ENCODE measurements around the gene MYO7B. TPM values are rescaled to one million over a fixed set of nuclear protein-coding genes. Genes with fewer than 3 reads are reported as not detected.

The MYO7B gene
- total and polyA plus RNA-seq, 7 experiments from 2014 or later = 0.29 to 5.9 (median 1.3) TPM; not detected in 4

DNA sequence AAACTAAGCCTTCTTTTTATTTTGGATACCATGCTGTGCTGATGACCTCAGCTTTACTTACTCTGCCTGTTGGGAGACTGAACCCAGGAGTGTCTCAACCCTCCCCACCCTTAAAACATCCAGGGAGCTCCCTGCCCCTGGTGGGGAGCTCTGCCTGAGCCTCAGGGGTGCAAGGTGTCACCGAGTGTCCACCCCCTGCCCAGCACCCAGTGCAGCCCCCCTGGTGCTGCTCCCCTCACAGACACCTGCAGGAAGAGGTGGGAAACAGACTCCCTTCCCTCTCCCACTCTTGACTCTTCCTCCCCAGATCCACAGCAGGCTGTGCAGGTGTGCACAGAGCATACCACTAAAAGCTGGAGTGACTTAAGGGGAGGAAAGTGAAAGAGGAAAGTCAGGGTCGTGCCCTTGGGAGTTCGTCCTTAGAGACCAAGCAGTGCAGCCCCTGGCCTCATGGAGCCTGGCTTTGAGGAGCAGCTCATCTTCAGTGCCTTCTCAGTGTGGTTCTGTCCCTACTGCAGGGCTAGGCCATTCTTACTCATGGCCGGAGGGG lies 51.3 kb downstream of the MYO7B start:
- intact Hi-C loops (cut with micrococcal nuclease) = no loop called here
- Histone ChIP-seq H3K4me3 (ENCODE audit: low read length) (no peak overlapping the region), H3K36me3 (ENCODE audit: control insufficient read depth in 2 of 3, insufficient read depth in 3 of 3, low read length in 3 of 3) (no peaks in the 10 kb centered on the region), H3K27ac (ENCODE audit: low read depth, low read length) (no peak overlapping the region), H3K27me3 (ENCODE audit: control insufficient read depth in 2 of 2, insufficient read depth in 2 of 2, low read length in 2 of 2) (no peaks in the 10 kb centered on the region), H3K4me1 (ENCODE audit: control insufficient read depth in 2 of 2, insufficient read depth in 2 of 2, low read length in 2 of 2) (no peaks in the 10 kb centered on the region), H3K9me3 (ENCODE audit: control insufficient read depth in 2 of 3, low read length in 3 of 3) (no peaks in the 10 kb centered on the region)
- Mint-ChIP-seq H3K4me3 (no peak overlapping the region), H3K27me3 (peaks cover 0 to 3% (median 0%) of the 10 kb centered on the region in 5 donors), H3K27ac (no peak overlapping the region), H3K36me3 (no peaks in the 10 kb centered on the region), H3K9me3 (no peaks in the 10 kb centered on the region), H3K4me1 (peaks cover 0 to 5% (median 4%) of the 10 kb centered on the region in 7 donors)
- ChIA-PET CTCF (no interaction called here), POLR2A (no interaction called here)
- DNase-seq = no peak
- no peak for ATAC-seq

DNA sequence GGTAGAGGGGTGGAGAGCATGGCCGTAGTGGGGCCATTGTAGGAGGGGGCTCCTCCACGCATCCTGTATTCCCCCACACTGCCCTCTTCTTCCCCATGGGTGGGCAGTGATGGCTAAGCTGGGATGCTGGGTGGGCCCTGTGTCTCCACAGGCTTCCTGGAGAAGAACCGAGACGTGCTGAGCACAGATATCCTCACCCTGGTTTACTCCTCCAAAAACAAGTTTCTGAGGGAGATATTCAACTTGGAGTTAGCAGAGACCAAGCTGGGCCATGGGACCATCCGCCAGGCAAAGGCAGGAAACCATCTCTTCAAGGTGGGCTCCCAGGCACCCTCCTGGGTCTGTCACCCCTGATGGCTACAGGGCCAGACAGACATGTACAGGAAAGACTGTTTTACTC lies 52.8 kb downstream of the MYO7B start:
- Mint-ChIP-seq H3K36me3 (no peaks in the 10 kb centered on the region), H3K27ac (no peak overlapping the region), H3K4me1 (peaks cover 0 to 5% (median 4%) of the 10 kb centered on the region in 7 donors), H3K9me3 (no peaks in the 10 kb centered on the region), H3K27me3 (peaks cover 0 to 3% (median 0%) of the 10 kb centered on the region in 5 donors), H3K4me3 (no peak overlapping the region)
- ChIA-PET POLR2A (interaction anchor here (0.7 kb wide), 2 partner anchors 18 to 111 kb away, joined by 3 read pairs; no protein-coding TSS in a partner anchor), CTCF (interaction anchor here (0.7 kb wide), 1 partner anchor 55 kb away, joined by 5 read pairs; no protein-coding TSS in a partner anchor)
- DNase-seq = no peak
- Histone ChIP-seq H3K4me1 (ENCODE audit: control insufficient read depth in 2 of 2, insufficient read depth in 2 of 2, low read length in 2 of 2) (no peaks in the 10 kb centered on the region), H3K4me3 (ENCODE audit: low read length) (no peak overlapping the region), H3K36me3 (ENCODE audit: control insufficient read depth in 2 of 3, insufficient read depth in 3 of 3, low read length in 3 of 3) (no peaks in the 10 kb centered on the region), H3K27me3 (ENCODE audit: control insufficient read depth in 2 of 2, insufficient read depth in 2 of 2, low read length in 2 of 2) (no peaks in the 10 kb centered on the region), H3K27ac (ENCODE audit: low read depth, low read length) (no peak overlapping the region), H3K9me3 (ENCODE audit: control insufficient read depth in 2 of 3, low read length in 3 of 3) (no peaks in the 10 kb centered on the region)
- ATAC-seq = no peak
- intact Hi-C loops (cut with micrococcal nuclease) = no loop called here

GRCh38 chr2:127589358-127589757 lies 53.9 kb downstream of the MYO7B start:
- no peaks in the 10 kb centered on the region for H3K36me3 ChIP-seq (ENCODE audit: control insufficient read depth in 2 of 3, insufficient read depth in 3 of 3, low read length in 3 of 3)
- DNase-seq (no peak), ATAC-seq (no peak)
- Mint-ChIP-seq H3K9me3 (no peaks in the 10 kb centered on the region), H3K36me3 (no peaks in the 10 kb centered on the region), H3K4me3 (no peak overlapping the region), H3K27me3 (peaks cover 0 to 3% (median 0%) of the 10 kb centered on the region in 5 donors), H3K27ac (no peak overlapping the region), H3K4me1 (peaks cover 0 to 7% (median 4%) of the 10 kb centered on the region in 7 donors)
- H3K27ac ChIP-seq (ENCODE audit: low read depth, low read length) = no peak overlapping the region
- H3K4me3 ChIP-seq (ENCODE audit: low read length) = no peak overlapping the region
- no peaks in the 10 kb centered on the region for H3K27me3 ChIP-seq (ENCODE audit: control insufficient read depth in 2 of 2, insufficient read depth in 2 of 2, low read length in 2 of 2)
- H3K4me1 ChIP-seq (ENCODE audit: control insufficient read depth in 2 of 2, insufficient read depth in 2 of 2, low read length in 2 of 2) = no peaks in the 10 kb centered on the region
- H3K9me3 ChIP-seq (ENCODE audit: control insufficient read depth in 2 of 3, low read length in 3 of 3) = no peaks in the 10 kb centered on the region
- POLR2A ChIA-PET = no interaction called here
- intact Hi-C loops (cut with micrococcal nuclease) = no loop called here
- CTCF ChIA-PET = interaction anchor here (0.7 to 4.5 kb wide), 2 partner anchors 62 to 65 kb away, joined by 3 to 141 read pairs; no protein-coding TSS in a partner anchor

DNA sequence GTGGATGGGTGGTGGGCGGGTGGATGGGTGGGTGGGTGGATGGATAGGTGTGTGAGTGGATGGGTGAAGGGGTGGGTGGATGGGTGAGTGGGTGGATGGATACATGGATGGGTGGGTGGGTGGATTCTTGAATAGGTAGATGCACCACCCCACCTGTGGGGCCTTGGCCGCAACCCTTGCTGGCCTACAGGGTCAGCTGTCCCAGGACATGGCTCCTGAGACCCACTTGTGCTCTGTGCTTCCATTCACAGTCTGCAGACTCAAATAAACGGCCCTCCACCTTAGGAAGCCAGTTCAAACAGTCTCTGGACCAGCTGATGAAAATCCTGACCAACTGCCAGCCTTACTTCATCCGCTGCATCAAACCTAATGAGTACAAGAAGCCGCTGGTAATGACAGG lies 54.4 kb downstream of the MYO7B start:
- ChIA-PET CTCF (interaction anchor here (1.4 to 4.5 kb wide), 3 partner anchors 9 to 62 kb away, joined by 3 to 141 read pairs (median 14); no protein-coding TSS in a partner anchor), POLR2A (no interaction called here)
- no peaks in the 10 kb centered on the region for H3K36me3 ChIP-seq (ENCODE audit: control insufficient read depth in 2 of 3, insufficient read depth in 3 of 3, low read length in 3 of 3)
- H3K4me3 Mint-ChIP-seq = no peak overlapping the region
- H3K4me3 ChIP-seq (ENCODE audit: low read length) = no peak overlapping the region
- no peaks in the 10 kb centered on the region for H3K36me3 Mint-ChIP-seq
- H3K27me3 Mint-ChIP-seq = peaks cover 0 to under 1% (median 0%) of the 10 kb centered on the region in 5 donors
- H3K9me3 ChIP-seq (ENCODE audit: control insufficient read depth in 2 of 3, low read length in 3 of 3) = no peaks in the 10 kb centered on the region
- H3K27ac ChIP-seq (ENCODE audit: low read depth, low read length) = no peak overlapping the region
- no peak overlapping the region for H3K27ac Mint-ChIP-seq
- peaks cover 0 to 12% (median 4%) of the 10 kb centered on the region in 7 donors for H3K4me1 Mint-ChIP-seq
- no peaks in the 10 kb centered on the region for H3K9me3 Mint-ChIP-seq
- DNase-seq (no peak), ATAC-seq (no peak)
- no peaks in the 10 kb centered on the region for H3K27me3 ChIP-seq (ENCODE audit: control insufficient read depth in 2 of 2, insufficient read depth in 2 of 2, low read length in 2 of 2)
- intact Hi-C loops (cut with micrococcal nuclease) = loop anchor here (2.0 to 5.0 kb wide), 3 partner anchors 27 to 112 kb away; partner anchors contain the start of genes IWS1 (in 1 of the 2) and SFT2D3 (in 1 of the 2)
- H3K4me1 ChIP-seq (ENCODE audit: control insufficient read depth in 2 of 2, insufficient read depth in 2 of 2, low read length in 2 of 2) = no peaks in the 10 kb centered on the region

DNA sequence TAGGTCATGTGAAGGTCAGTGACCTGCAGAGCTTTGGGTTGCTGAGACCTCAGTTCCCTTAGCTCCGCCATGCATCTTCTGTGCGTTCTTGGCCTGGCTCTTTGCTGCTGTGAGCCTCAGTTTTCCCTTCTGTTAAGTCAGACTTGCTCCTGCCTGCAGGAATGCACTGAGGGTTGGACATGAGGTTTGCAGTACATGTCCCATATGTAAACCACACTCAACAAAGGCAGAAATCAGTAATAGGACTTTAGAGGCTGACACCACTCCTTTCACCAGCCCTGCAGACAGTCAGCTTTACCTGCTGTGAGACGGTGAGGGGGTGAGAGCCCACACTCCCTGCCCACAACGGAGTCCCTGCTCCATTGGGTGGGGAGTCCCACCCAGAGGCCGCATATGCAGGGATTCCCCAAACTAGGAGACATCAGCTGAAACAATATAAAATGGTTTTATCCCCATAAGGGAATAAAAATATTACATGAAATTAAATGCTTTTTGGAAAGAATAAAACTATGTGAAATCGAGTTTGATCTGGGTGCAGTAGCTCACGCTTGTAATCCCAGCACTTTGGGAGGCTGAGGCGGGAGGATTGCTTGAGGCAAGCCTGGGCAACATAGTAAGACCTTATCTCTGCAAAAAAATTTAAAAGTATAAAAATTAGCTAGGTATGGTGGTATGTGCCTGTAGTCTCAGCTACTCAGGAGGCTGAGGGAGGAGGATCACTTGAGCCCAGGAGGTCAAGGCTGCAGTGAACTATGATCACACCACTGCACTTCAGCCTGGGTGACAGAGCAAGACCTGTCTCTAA lies 55.1 kb downstream of the MYO7B start:
- Mint-ChIP-seq H3K27me3 (no peaks in the 10 kb centered on the region), H3K4me3 (no peak overlapping the region), H3K36me3 (no peaks in the 10 kb centered on the region), H3K27ac (peak overlapping the region in 3 of 9 donors; percentile 18 to 69 (median 36)), H3K4me1 (peaks cover 0 to 17% (median 4%) of the 10 kb centered on the region in 7 donors), H3K9me3 (peaks cover 0 to 1% (median 0%) of the 10 kb centered on the region in 11 donors)
- Histone ChIP-seq H3K36me3 (ENCODE audit: control insufficient read depth in 2 of 3, insufficient read depth in 3 of 3, low read length in 3 of 3) (no peaks in the 10 kb centered on the region), H3K27me3 (ENCODE audit: control insufficient read depth in 2 of 2, insufficient read depth in 2 of 2, low read length in 2 of 2) (no peaks in the 10 kb centered on the region), H3K4me1 (ENCODE audit: control insufficient read depth in 2 of 2, insufficient read depth in 2 of 2, low read length in 2 of 2) (no peaks in the 10 kb centered on the region), H3K9me3 (ENCODE audit: control insufficient read depth in 2 of 3, low read length in 3 of 3) (no peaks in the 10 kb centered on the region), H3K4me3 (ENCODE audit: low read length) (no peak overlapping the region), H3K27ac (ENCODE audit: low read depth, low read length) (no peak overlapping the region)
- intact Hi-C loops (cut with micrococcal nuclease) = loop anchor here (1.0 to 5.0 kb wide), 6 partner anchors 26 to 221 kb away; partner anchors contain the start of genes SFT2D3 (in 2 of the 2), IWS1 (in 1 of the 2) and WDR33 (in 1 of the 2)
- DNase-seq = no peak
- ChIA-PET POLR2A (interaction anchor here (0.9 to 1.7 kb wide), 6 partner anchors 14 to 111 kb away, joined by 3 to 12 read pairs (median 4); partner anchors contain the start of gene SFT2D3), CTCF (interaction anchor here (0.6 to 4.5 kb wide), 22 partner anchors 8 to 512 kb away, joined by 3 to 141 read pairs (median 5); partner anchors contain the start of genes IWS1 and LIMS2)
- no peak for ATAC-seq

DNA sequence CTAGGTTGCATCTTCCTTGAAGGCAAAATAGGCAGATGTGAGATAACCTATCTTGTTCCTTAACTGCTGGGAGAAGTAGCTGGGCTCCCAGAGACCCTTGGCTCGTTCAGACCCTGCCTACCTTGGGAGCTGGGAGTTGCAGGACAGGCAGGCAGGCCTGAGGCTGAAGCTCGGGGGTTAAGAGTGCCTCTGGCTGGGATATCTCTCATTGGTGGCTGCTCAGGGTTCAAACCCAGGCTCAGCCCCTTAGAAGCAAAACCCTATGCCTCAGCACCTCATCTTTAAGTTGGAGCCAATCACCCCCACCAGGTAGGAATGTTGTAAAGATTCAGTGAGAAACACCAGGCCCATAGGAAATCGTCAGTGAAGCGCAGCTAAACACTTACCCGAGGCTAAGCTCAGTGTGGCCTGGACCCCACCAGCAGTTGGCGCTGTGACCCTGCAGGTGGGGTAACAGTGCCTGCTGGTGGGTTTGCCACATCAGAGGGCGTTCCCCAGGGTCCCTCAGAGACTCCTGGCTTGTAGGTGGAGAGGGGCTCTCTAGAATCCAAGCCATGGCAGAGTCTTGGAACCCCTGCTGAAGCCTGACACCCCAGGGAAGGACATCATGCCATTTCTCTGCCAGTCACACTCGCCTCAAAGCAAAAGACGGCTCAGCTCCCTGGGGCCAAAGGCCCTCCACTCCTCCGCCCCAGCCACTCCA lies 55.9 kb downstream of the MYO7B start:
- H3K4me1 ChIP-seq (ENCODE audit: control insufficient read depth in 2 of 2, insufficient read depth in 2 of 2, low read length in 2 of 2) = no peaks in the 10 kb centered on the region
- no peaks in the 10 kb centered on the region for H3K27me3 ChIP-seq (ENCODE audit: control insufficient read depth in 2 of 2, insufficient read depth in 2 of 2, low read length in 2 of 2)
- no peak overlapping the region for H3K27ac ChIP-seq (ENCODE audit: low read depth, low read length)
- Mint-ChIP-seq H3K36me3 (peaks cover 0 to 1% (median 0%) of the 10 kb centered on the region in 5 donors), H3K4me3 (no peak overlapping the region), H3K27ac (peak overlapping the region in 5 of 9 donors; percentile 18 to 69 (median 36)), H3K27me3 (no peaks in the 10 kb centered on the region), H3K9me3 (peaks cover 0 to 1% (median 0%) of the 10 kb centered on the region in 11 donors), H3K4me1 (peaks cover 0 to 17% (median 4%) of the 10 kb centered on the region in 7 donors)
- no peaks in the 10 kb centered on the region for H3K36me3 ChIP-seq (ENCODE audit: control insufficient read depth in 2 of 3, insufficient read depth in 3 of 3, low read length in 3 of 3)
- no peaks in the 10 kb centered on the region for H3K9me3 ChIP-seq (ENCODE audit: control insufficient read depth in 2 of 3, low read length in 3 of 3)
- H3K4me3 ChIP-seq (ENCODE audit: low read length) = no peak overlapping the region
- ChIA-PET POLR2A (interaction anchor here (0.9 to 1.7 kb wide), 6 partner anchors 14 to 110 kb away, joined by 3 to 12 read pairs (median 4); partner anchors contain the start of gene SFT2D3), CTCF (interaction anchor here (0.6 to 4.5 kb wide), 23 partner anchors 8 to 513 kb away, joined by 3 to 141 read pairs (median 5); partner anchors contain the start of genes IWS1 and LIMS2)
- DNase-seq = peak; percentile 42 to 79 (median 67)
- intact Hi-C loops (cut with micrococcal nuclease) = loop anchor here (1.0 to 5.0 kb wide), 6 partner anchors 25 to 220 kb away; partner anchors contain the start of genes SFT2D3 (in 2 of the 2), IWS1 (in 1 of the 2) and WDR33 (in 1 of the 2)
- peak; percentile 92 for ATAC-seq
